Measurements from ENCODE around the gene DAND5.

The DAND5 gene

DNA sequence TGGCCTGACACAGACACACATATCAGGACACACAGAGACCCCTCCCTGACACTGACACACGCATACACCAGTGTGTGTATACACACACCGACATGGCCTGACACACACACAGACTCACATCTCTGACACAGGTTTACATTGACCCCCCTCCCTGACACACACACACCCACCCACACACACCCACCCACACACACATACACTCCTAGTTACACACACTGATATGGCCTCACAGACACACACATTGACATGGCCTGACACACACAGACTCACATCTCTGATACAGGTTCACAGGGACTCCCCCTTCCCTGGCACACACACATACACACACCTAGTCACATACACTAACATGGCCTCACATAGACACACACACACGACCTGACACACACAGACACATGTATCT, 21.5 kb downstream of the DAND5 start:
- no peak overlapping the region for H3K4me2 ChIP-seq (ENCODE audit: insufficient read depth, low read length)
- H3K36me3 ChIP-seq (ENCODE audit: insufficient read depth, low read length): no peaks in the 10 kb centered on the region
- H3K9ac ChIP-seq (ENCODE audit: low read depth, low read length): no peak overlapping the region
- no peak overlapping the region for H3K4me3 ChIP-seq (ENCODE audit: low read depth in 1 of 2, low read length in 2 of 2)
- DNase-seq (no peak), ATAC-seq (ENCODE audit: insufficient read depth, low read depth) (no peak)
- peaks cover 9% of the 10 kb centered on the region for H3K4me1 ChIP-seq (ENCODE audit: insufficient read depth, low read length)
- H3K9me3 ChIP-seq (ENCODE audit: insufficient read depth, low read length, severe bottlenecking): no peaks in the 10 kb centered on the region
- peaks cover 4% of the 10 kb centered on the region; the same call in 1 of the 2 replicates for H3K79me2 ChIP-seq (ENCODE audit: insufficient read depth, low read length)
- TF ChIP-seq, protein P1, sequence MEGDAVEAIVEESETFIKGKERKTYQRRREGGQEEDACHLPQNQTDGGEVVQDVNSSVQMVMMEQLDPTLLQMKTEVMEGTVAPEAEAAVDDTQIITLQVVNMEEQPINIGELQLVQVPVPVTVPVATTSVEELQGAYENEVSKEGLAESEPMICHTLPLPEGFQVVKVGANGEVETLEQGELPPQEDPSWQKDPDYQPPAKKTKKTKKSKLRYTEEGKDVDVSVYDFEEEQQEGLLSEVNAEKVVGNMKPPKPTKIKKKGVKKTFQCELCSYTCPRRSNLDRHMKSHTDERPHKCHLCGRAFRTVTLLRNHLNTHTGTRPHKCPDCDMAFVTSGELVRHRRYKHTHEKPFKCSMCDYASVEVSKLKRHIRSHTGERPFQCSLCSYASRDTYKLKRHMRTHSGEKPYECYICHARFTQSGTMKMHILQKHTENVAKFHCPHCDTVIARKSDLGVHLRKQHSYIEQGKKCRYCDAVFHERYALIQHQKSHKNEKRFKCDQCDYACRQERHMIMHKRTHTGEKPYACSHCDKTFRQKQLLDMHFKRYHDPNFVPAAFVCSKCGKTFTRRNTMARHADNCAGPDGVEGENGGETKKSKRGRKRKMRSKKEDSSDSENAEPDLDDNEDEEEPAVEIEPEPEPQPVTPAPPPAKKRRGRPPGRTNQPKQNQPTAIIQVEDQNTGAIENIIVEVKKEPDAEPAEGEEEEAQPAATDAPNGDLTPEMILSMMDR (IDR thresholded peaks at IDR 0.05; ENCODE audit: borderline replicate concordance, extremely low read depth, low read length, poor library complexity, severe bottlenecking): no peak
- TF ChIP-seq EZH2 (IDR thresholded peaks at IDR 0.05; ENCODE audit: borderline replicate concordance, low read depth, low read length, severe bottlenecking): no peak
- peaks cover 6% of the 10 kb centered on the region for H3K27me3 ChIP-seq (ENCODE audit: insufficient read depth, low read length, poor library complexity)
- H3K27ac ChIP-seq (ENCODE audit: low read length): no peak overlapping the region
- no peak overlapping the region for H2AFZ ChIP-seq (ENCODE audit: low read depth, low read length)
- no peaks in the 10 kb centered on the region for H4K20me1 ChIP-seq (ENCODE audit: insufficient read depth, low read length)

GRCh38 chr19:12991296-12991695, 21.9 kb downstream of the DAND5 start:
- ATAC-seq (ENCODE audit: insufficient read depth, low read depth) (no peak), DNase-seq (no peak)
- TF ChIP-seq, protein P1 (IDR thresholded peaks at IDR 0.05; ENCODE audit: borderline replicate concordance, extremely low read depth, low read length, poor library complexity, severe bottlenecking): no peak
- TF ChIP-seq EZH2 (IDR thresholded peaks at IDR 0.05; ENCODE audit: borderline replicate concordance, low read depth, low read length, severe bottlenecking): no peak
- Histone ChIP-seq H3K9me3 (ENCODE audit: insufficient read depth, low read length, severe bottlenecking) (no peaks in the 10 kb centered on the region), H4K20me1 (ENCODE audit: insufficient read depth, low read length) (no peaks in the 10 kb centered on the region), H3K9ac (ENCODE audit: low read depth, low read length) (no peak overlapping the region), H2AFZ (ENCODE audit: low read depth, low read length) (no peak overlapping the region), H3K4me3 (ENCODE audit: low read depth in 1 of 2, low read length in 2 of 2) (no peak overlapping the region), H3K27ac (ENCODE audit: low read length) (no peak overlapping the region), H3K27me3 (ENCODE audit: insufficient read depth, low read length, poor library complexity) (peaks cover 6% of the 10 kb centered on the region), H3K4me1 (ENCODE audit: insufficient read depth, low read length) (peaks cover 13% of the 10 kb centered on the region), H3K4me2 (ENCODE audit: insufficient read depth, low read length) (no peak overlapping the region), H3K36me3 (ENCODE audit: insufficient read depth, low read length) (no peaks in the 10 kb centered on the region), H3K79me2 (ENCODE audit: insufficient read depth, low read length) (peaks cover 4% of the 10 kb centered on the region; the same call in 1 of the 2 replicates)

DNA sequence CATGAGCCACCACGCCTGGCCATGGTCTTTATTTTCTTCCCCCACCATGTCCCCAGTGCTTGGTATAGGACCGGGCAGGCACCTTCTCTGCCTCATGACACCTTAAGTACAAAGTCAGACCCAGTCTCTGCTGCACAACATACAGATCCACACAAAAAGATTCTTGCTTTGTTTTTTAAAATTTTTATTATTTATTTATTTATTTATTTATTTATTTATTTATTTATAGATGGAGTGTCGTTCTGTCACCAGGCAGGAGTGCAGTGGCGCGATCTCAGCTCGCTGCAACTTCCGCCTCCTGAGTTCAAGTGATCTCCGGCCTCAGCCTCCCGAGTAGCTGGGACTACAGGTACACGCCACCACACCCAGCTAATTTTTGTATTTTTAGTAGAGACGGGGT, 23.4 kb downstream of the DAND5 start:
- no peak for ATAC-seq (ENCODE audit: insufficient read depth, low read depth)
- peaks cover 19% of the 10 kb centered on the region for H3K4me1 ChIP-seq (ENCODE audit: insufficient read depth, low read length)
- H3K9me3 ChIP-seq (ENCODE audit: insufficient read depth, low read length, severe bottlenecking): no peaks in the 10 kb centered on the region
- no peak overlapping the region for H2AFZ ChIP-seq (ENCODE audit: low read depth, low read length)
- no peak overlapping the region for H3K4me3 ChIP-seq (ENCODE audit: low read depth in 1 of 2, low read length in 2 of 2)
- H3K4me2 ChIP-seq (ENCODE audit: insufficient read depth, low read length): no peak overlapping the region
- no peaks in the 10 kb centered on the region for H3K36me3 ChIP-seq (ENCODE audit: insufficient read depth, low read length)
- no peak for TF ChIP-seq EZH2 (IDR thresholded peaks at IDR 0.05; ENCODE audit: borderline replicate concordance, low read depth, low read length, severe bottlenecking)
- TF ChIP-seq, protein P1 (IDR thresholded peaks at IDR 0.05; ENCODE audit: borderline replicate concordance, extremely low read depth, low read length, poor library complexity, severe bottlenecking): no peak
- peaks cover 4% of the 10 kb centered on the region; the same call in 1 of the 2 replicates for H3K79me2 ChIP-seq (ENCODE audit: insufficient read depth, low read length)
- peaks cover 6% of the 10 kb centered on the region for H3K27me3 ChIP-seq (ENCODE audit: insufficient read depth, low read length, poor library complexity)
- no peak overlapping the region for H3K9ac ChIP-seq (ENCODE audit: low read depth, low read length)
- H3K27ac ChIP-seq (ENCODE audit: low read length): no peak overlapping the region
- H4K20me1 ChIP-seq (ENCODE audit: insufficient read depth, low read length): peaks cover 9% of the 10 kb centered on the region; the same call in 1 of the 2 replicates
- DNase-seq: no peak

GRCh38 chr19:12993562-12993961, 24.2 kb downstream of the DAND5 start:
- DNase-seq (no peak), ATAC-seq (ENCODE audit: insufficient read depth, low read depth) (no peak)
- H3K4me3 ChIP-seq (ENCODE audit: low read depth in 1 of 2, low read length in 2 of 2): no peak overlapping the region
- peaks cover 4% of the 10 kb centered on the region; the same call in 1 of the 2 replicates for H3K79me2 ChIP-seq (ENCODE audit: insufficient read depth, low read length)
- H3K27ac ChIP-seq (ENCODE audit: low read length): no peak overlapping the region
- no peaks in the 10 kb centered on the region for H3K36me3 ChIP-seq (ENCODE audit: insufficient read depth, low read length)
- TF ChIP-seq, protein P1 (IDR thresholded peaks at IDR 0.05; ENCODE audit: borderline replicate concordance, extremely low read depth, low read length, poor library complexity, severe bottlenecking): no peak
- TF ChIP-seq EZH2 (IDR thresholded peaks at IDR 0.05; ENCODE audit: borderline replicate concordance, low read depth, low read length, severe bottlenecking): no peak
- peaks cover 10% of the 10 kb centered on the region; the same call in 1 of the 2 replicates for H4K20me1 ChIP-seq (ENCODE audit: insufficient read depth, low read length)
- no peak overlapping the region for H2AFZ ChIP-seq (ENCODE audit: low read depth, low read length)
- H3K9ac ChIP-seq (ENCODE audit: low read depth, low read length): no peak overlapping the region
- no peak overlapping the region for H3K4me2 ChIP-seq (ENCODE audit: insufficient read depth, low read length)
- H3K4me1 ChIP-seq (ENCODE audit: insufficient read depth, low read length): peaks cover 19% of the 10 kb centered on the region
- H3K9me3 ChIP-seq (ENCODE audit: insufficient read depth, low read length, severe bottlenecking): no peaks in the 10 kb centered on the region
- H3K27me3 ChIP-seq (ENCODE audit: insufficient read depth, low read length, poor library complexity): peaks cover 6% of the 10 kb centered on the region

Data from DND-41 (cell line).